ENCODE results near the gene MTERF2.
"Not testable (repeated sequence)": the region's sequence is repeated elsewhere in the genome, so short reads cannot be mapped to it uniquely, and the experiment has no call there.

Gene MTERF2

DNA sequence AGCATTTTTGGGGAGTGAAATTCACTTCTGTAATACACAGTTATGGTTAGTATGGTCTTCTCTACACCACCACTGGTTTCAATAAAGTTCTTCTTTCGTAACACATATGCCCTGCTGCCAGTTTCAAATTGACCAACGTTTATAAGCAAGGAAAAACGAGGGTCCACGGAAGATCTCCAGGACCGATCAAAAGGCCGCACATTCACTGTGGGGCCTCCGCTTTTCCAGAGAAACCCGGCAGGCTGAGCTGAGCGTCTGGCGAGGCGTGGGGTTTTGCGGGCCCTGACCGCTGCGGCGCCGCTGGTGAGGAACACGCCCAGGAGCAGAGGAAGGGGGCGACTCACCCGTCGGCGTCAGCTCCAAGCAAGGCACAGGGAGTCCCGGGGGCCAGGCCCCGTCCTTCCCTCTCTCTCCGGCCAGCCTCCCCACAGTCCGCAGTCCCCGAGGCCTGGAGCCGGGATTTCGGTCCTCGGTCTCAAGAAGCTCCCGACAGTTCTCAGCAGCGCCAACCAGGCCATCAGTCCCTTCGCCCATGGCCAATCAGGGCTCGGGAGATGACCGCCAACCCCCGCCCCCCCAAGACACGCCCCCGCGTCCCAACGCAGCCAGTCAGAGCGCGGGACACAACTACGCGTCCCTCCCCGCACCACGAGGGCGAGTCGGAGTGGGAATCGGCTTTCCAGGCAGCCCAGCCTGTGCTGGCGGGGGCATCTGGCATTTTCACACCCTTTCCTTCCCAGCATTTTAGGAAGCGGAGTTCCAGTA is at the start of gene MTERF2:
TSS of gene MTERF2 (minus strand) at position 522 of the 765 bp plus-strand sequence. CDS start 8,432 bp downstream, outside the sequence.
- DNase-seq = peak; percentile 99

- no peak for DNase-seq
Measured at GRCh38 chr12:107035733-107036132, 48.8 kb upstream of the MTERF2 start.

- DNase-seq = no peak
Measured at GRCh38 chr12:107033758-107034739, 47.1 kb upstream of the MTERF2 start.

- no peak for DNase-seq
Measured at GRCh38 chr12:107032266-107032665, 45.3 kb upstream of the MTERF2 start.

GRCh38 chr12:107031061-107031460 is 44.1 kb upstream of the MTERF2 start:
- DNase-seq = no peak

DNA sequence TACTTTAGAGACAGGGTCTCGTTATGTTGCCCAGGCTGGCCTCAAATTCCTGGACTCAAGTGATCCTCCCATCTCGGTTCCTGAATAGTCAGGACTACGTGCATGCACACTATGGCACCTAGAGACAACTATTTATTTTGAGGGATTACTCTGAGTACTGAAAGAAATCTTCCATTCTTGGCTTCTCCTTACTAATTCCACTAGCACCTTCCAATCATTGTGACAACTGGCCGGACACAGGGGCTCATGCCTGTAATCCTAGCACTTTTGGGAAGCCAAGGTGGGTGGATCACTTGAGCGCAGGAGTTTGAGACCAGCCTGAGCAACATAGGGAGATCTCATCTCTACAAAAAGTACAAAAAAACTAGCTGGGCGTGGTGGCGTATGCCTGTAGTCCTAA is 42.1 kb upstream of the MTERF2 start:
- DNase-seq = peak; percentile 42

DNA sequence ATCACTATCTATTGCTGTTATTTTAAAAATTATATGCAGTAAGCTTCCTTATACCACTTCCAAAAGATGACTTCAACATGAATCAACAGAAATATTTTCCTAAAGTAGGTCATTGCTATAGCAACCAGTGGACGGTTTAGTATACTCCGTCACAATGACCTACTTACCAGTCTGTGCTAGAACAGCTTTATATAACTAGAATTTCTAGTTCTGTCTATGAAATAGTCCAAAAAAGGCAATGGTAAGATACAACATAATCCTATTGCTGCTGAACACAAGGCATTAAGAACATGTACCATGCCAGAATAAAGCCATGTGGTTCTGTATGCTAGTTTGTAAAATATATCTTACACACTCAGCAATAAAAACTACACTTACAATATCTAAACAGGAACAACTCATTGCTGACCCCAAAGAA is 40.7 kb upstream of the MTERF2 start:
- DNase-seq = no peak

- no peak for DNase-seq
Measured at GRCh38 chr12:107026806-107027635, 40.1 kb upstream of the MTERF2 start.

DNA sequence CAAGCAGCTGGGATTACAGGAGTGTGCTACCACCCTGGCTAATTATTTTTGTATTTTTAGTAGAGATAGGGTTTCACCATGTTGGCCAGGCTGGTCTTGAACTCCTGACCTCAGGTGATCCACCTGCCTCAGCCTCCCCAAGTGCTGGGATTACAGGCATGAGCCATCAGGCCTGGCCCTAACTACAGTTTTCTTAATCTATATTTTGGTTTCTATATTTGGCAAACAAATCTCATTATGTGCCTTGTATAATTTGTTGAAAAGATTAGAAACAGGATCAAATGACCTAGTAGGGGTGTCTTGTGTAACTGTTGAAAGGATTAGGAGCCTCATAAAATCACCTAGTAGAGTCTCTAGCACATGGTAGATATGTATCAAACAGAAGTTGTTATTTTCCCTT is 39.4 kb upstream of the MTERF2 start:
- DNase-seq = not testable (repeated sequence)

DNA sequence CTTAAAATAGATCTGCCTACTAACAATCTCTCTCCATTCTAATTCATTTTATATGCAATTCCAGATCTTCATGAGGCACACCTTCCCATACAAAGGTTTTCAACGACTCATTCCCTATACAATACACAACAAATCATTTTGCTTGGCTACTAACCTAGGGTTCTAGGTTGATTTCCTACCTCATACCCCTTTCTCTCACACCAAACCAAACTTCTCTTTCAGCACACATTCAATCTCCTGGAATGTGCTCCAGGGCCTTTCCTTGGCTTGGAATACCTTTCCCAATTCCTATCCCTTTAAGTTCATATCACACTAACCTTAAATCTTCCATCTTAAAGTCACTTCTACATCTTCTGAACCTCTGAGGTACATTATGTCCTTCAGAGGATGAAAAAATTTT is 38.7 kb upstream of the MTERF2 start:
- DNase-seq = no peak

- DNase-seq = no peak
Measured at GRCh38 chr12:107019546-107019945, 32.6 kb upstream of the MTERF2 start.

DNA sequence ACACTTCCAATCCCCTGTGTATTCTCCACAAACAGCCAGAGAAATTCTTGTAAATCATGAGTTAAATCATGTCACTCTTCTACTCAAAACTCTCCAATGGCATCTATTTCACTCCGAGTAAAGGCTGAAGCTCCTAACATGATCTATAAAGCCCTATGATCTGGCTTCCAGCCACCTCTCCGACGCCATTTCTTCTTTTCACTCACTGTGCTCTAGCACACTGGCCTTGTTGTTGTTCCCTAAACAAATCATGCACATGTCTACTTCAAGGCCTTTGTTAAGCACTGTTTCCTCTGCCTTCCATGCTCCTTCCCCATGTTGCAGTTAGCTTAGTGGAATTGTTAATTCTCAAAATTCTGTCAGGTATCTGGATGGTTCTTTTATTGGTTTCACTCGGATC is 30.1 kb upstream of the MTERF2 start:
- no peak for DNase-seq

GRCh38 chr12:107014055-107014454 is 27.1 kb upstream of the MTERF2 start:
- DNase-seq = no peak

DNA sequence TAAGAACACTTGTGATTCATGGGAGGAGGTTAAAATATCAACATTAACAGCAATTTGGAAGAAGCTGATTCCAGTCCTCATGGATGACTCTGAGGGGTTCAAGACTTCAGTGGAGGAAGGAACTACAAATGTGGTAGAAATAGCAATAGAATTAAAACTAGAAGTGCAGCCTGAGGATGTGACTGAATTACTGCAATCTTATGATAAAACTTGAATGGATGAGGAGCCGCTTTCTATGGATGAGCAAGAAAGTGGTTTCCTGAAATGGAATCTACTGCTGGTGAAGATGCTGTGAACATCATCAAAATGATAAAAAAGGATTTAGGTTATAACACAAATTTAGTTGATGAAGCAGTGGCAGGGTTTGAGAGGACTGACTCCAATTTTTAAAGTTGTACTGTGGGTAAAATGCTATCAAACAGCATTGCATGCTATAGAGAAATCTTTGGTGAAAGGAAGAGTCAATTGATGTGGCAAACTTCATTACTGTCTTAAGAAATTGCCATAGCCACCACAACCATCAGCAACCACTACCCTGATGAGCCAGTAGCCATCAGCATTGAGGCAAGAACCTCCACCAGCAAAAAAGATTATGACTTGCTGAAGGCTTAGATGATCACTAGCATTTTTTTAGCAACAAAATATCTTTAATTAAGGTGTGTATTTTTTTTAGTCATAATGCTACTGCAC is 25.9 kb upstream of the MTERF2 start:
- DNase-seq = no peak

DNA sequence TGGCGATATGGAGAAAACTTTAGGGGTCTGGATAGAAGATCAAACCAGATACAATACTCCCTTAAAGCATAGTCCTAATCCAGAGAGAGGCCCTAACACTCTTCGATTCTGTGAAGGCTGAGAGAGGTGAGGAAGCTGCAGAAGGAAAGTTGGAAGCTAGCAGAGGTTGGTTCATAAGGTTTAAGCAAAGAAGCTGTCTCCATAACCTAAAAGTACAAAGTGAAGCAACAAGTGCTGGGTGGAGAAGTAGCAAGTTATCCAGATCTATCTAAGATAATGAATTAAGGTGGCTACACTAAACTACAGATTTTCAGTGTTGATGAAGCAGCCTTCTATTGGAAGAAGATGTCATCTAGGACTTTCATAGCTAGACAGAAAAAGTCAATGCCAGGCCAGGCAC is 24.6 kb upstream of the MTERF2 start:
- no peak for DNase-seq

DNA sequence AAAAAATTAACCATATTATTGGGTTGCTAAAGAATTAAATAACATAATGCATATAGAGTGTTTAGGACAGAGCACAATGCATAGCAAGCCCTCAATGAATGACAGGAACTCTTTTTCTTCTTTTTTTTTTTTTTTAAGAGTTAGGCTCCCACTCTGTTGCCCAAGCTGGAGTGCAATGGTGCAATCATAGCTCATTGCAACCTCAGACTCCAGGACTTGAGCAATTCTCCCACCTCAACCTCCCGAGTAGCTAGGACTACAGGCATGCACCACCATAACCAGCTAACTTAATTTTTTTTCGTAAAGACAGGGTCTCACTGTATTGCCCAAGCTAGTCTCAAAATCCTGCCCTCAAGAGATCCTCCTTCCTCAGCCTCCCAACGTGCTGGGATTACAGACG is 20.5 kb upstream of the MTERF2 start:
- no peak for DNase-seq

- not testable (repeated sequence) for DNase-seq
Measured at GRCh38 chr12:107002665-107003064, 15.7 kb upstream of the MTERF2 start.

GRCh38 chr12:106999446-106999845 is 12.5 kb upstream of the MTERF2 start:
- DNase-seq = no peak

GRCh38 chr12:106997916-106998315 is 11.0 kb upstream of the MTERF2 start:
- no peak for DNase-seq

DNA sequence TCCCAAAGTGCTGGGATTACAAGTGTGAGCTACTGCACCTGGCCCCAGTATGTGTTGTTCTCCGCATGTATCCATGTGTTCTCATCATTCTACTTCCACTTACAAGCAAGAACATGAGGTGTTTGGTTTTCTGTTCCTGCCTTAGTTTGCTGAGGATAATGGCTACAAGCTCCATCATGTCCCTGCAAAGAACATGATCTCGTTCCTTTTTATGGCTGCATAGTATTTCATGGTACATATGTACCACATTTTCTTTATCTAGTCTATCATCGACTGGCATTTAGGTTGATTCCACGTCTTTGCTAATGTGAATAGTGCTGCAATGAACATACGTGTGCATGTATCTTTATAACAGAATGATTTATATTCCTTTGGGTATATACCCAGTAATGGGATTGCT is 9.2 kb upstream of the MTERF2 start:
- not testable (repeated sequence) for DNase-seq

DNA sequence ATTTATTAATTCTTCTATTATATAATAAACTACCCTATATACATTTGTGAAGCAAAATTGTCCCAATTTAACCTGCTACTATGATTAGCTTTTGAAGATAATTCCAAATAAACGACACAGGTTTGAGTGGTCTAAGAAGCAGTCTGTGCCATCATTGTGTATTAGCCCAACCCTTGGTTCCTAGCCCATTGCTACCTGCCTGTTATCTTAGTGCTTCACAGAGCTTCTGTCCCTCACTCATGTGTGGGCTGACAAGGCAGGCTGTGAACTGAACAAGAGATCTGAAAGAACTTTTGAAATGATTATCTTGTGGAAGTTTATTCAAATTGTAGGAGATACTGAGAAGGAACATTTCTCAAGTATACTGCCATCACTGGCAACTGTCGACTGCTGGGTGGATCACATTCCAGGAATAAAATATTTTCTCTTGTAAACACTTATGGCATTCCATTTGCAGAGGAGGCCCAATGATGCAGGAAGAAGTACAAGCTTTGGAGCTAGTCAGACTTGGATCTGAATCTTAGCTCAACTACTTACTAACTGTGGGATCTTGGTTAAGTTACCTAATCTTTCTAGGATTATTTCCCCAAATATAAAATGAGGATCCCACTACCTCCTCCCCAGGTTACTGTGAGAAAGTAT is 7.8 kb upstream of the MTERF2 start:
- DNase-seq = no peak

- DNase-seq = no peak
Measured at GRCh38 chr12:106987846-106988245, 900 bp upstream of the MTERF2 start.

All from right hindlimb (tissue), 1 donor.